Measurements from ENCODE around the gene EGLN1. TPM values are rescaled to one million over a fixed set of nuclear protein-coding genes. Genes with fewer than 3 reads are reported as not detected.

EGLN1 gene
- total and polyA plus RNA-seq, 2 experiments from 2014 or later: 1.9 to 6.0 TPM

DNA sequence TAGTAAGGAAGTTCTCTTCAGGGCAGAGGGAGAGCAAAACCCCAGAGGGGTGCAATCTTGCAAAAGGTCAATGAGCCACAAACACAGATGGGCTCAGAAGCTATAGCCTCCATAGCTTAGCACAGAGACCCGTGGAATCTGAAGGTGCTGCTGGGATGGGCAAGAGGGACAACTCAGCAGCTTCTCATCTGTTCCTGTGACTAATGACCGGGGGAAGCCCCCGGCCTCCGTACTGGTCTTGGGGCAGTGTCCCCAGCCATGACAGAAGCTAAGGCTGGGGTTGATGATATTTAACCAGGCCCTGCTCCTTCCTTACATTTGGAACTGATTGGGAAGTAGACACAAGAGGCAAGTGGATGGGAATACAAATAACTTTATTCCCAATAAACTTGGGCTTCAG lies 103.5 kb downstream of the EGLN1 start (continued):
- TF ChIP-seq NANOG (IDR thresholded peaks at IDR 0.05; ENCODE audit: borderline replicate concordance) (no peak), CREB1 (CRISPR knock-in tag; IDR thresholded peaks at IDR 0.05; ENCODE audit: low read depth) (no peak)

DNA sequence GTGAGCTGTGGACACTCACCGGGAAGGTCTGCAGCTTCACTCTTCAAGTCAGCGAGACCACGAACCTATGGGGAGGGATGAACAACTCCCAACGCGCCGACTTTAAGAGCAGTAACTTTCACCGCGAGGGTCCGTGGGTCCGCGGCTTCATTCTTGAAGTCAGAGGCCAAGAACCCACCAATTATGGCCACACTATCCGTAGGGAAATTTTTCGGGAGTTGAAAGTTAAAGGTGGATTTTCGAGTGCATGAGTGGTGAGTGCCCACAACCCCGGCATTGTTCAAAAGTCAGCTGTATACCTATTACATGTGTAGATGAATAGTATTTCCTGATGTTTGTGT lies 104.1 kb downstream of the EGLN1 start:
- Histone ChIP-seq H4K20me1 (replicated peaks; ENCODE audit: insufficient read depth) (no peaks in the 10 kb centered on the region), H3K4me3 (no peak overlapping the region), H3K27me3 (ENCODE audit: insufficient read depth) (no peaks in the 10 kb centered on the region), H3K4me1 (ENCODE audit: insufficient read depth) (no peaks in the 10 kb centered on the region), H3K36me3 (ENCODE audit: insufficient read depth) (no peaks in the 10 kb centered on the region), H3K4me2 (no peak overlapping the region), H2AFZ (no peak overlapping the region), H3K79me2 (replicated peaks; ENCODE audit: insufficient read depth) (no peaks in the 10 kb centered on the region), H3K9me2 (ENCODE audit: insufficient read depth) (no peaks in the 10 kb centered on the region), H3K27ac (ENCODE audit: low read depth) (no peak overlapping the region), H3F3A (replicated peaks; ENCODE audit: low read depth) (no peaks in the 10 kb centered on the region)
- no peaks in the 10 kb centered on the region for H3K4me1 Mint-ChIP-seq
- H3K27ac Mint-ChIP-seq: no peak overlapping the region
- DNase-seq (ENCODE audit: low spot score): no peak
- H3K4me3 Mint-ChIP-seq: no peak overlapping the region
- no peaks in the 10 kb centered on the region for H3K36me3 Mint-ChIP-seq (ENCODE audit: low read depth)
- H3K27me3 Mint-ChIP-seq (ENCODE audit: insufficient read depth, low read depth, poor library complexity): peaks cover 3% of the 10 kb centered on the region
- no peak for ATAC-seq
- no peaks in the 10 kb centered on the region for H3K9me3 Mint-ChIP-seq
- TF ChIP-seq, protein P1, sequence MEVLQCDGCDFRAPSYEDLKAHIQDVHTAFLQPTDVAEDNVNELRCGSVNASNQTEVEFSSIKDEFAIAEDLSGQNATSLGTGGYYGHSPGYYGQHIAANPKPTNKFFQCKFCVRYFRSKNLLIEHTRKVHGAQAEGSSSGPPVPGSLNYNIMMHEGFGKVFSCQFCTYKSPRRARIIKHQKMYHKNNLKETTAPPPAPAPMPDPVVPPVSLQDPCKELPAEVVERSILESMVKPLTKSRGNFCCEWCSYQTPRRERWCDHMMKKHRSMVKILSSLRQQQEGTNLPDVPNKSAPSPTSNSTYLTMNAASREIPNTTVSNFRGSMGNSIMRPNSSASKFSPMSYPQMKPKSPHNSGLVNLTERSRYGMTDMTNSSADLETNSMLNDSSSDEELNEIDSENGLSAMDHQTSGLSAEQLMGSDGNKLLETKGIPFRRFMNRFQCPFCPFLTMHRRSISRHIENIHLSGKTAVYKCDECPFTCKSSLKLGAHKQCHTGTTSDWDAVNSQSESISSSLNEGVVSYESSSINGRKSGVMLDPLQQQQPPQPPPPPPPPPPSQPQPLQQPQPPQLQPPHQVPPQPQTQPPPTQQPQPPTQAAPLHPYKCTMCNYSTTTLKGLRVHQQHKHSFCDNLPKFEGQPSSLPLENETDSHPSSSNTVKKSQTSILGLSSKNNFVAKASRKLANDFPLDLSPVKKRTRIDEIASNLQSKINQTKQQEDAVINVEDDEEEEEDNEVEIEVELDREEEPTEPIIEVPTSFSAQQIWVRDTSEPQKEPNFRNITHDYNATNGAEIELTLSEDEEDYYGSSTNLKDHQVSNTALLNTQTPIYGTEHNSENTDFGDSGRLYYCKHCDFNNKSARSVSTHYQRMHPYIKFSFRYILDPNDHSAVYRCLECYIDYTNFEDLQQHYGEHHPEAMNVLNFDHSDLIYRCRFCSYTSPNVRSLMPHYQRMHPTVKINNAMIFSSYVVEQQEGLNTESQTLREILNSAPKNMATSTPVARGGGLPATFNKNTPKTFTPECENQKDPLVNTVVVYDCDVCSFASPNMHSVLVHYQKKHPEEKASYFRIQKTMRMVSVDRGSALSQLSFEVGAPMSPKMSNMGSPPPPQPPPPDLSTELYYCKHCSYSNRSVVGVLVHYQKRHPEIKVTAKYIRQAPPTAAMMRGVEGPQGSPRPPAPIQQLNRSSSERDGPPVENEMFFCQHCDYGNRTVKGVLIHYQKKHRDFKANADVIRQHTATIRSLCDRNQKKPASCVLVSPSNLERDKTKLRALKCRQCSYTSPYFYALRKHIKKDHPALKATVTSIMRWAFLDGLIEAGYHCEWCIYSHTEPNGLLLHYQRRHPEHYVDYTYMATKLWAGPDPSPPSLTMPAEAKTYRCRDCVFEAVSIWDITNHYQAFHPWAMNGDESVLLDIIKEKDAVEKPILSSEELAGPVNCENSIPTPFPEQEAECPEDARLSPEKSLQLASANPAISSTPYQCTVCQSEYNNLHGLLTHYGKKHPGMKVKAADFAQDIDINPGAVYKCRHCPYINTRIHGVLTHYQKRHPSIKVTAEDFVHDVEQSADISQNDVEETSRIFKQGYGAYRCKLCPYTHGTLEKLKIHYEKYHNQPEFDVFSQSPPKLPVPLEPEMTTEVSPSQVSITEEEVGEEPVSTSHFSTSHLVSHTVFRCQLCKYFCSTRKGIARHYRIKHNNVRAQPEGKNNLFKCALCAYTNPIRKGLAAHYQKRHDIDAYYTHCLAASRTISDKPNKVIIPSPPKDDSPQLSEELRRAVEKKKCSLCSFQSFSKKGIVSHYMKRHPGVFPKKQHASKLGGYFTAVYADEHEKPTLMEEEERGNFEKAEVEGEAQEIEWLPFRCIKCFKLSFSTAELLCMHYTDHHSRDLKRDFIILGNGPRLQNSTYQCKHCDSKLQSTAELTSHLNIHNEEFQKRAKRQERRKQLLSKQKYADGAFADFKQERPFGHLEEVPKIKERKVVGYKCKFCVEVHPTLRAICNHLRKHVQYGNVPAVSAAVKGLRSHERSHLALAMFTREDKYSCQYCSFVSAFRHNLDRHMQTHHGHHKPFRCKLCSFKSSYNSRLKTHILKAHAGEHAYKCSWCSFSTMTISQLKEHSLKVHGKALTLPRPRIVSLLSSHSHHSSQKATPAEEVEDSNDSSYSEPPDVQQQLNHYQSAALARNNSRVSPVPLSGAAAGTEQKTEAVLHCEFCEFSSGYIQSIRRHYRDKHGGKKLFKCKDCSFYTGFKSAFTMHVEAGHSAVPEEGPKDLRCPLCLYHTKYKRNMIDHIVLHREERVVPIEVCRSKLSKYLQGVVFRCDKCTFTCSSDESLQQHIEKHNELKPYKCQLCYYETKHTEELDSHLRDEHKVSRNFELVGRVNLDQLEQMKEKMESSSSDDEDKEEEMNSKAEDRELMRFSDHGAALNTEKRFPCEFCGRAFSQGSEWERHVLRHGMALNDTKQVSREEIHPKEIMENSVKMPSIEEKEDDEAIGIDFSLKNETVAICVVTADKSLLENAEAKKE (CRISPR knock-in tag; IDR thresholded peaks at IDR 0.05): no peak

DNA sequence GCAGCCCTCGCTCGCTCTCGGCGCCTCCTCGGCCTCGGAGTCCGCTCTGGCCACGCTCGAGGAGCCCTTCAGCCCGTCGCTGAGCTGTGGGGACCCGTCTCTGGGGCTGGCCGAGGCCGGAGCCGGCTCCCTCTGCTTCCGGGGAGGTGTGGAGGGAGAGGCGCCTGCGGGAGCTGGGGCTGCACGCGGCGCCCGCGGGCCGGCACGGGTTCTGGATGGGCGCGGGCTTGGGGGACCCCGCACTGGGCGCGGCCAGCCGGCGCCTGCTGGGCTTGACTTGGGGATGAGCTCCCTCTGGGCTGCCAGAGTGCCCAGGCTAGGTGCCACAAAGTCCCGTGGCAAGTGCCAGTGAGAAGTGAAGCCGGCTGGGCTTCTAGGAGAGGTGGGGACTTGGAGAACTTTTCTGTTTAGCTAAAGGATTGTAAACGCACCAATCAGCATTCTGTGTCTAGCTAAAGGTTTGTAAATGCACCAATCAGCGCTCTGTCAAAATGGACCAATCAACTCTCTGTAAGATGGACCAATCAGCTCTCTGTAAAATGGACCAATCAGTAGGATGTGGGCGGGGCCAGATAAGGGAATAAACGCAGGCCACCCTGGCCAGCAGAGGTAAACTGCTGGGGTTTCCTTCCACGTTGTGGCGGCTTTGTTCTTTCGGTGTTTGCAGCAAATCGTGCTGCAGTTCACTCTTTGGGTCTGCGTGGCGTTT lies 104.6 kb downstream of the EGLN1 start:
- H3K27me3 Mint-ChIP-seq (ENCODE audit: insufficient read depth, low read depth, poor library complexity): peaks cover 3% of the 10 kb centered on the region
- TF ChIP-seq, protein P2, sequence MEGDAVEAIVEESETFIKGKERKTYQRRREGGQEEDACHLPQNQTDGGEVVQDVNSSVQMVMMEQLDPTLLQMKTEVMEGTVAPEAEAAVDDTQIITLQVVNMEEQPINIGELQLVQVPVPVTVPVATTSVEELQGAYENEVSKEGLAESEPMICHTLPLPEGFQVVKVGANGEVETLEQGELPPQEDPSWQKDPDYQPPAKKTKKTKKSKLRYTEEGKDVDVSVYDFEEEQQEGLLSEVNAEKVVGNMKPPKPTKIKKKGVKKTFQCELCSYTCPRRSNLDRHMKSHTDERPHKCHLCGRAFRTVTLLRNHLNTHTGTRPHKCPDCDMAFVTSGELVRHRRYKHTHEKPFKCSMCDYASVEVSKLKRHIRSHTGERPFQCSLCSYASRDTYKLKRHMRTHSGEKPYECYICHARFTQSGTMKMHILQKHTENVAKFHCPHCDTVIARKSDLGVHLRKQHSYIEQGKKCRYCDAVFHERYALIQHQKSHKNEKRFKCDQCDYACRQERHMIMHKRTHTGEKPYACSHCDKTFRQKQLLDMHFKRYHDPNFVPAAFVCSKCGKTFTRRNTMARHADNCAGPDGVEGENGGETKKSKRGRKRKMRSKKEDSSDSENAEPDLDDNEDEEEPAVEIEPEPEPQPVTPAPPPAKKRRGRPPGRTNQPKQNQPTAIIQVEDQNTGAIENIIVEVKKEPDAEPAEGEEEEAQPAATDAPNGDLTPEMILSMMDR (conservative IDR thresholded peaks at IDR 0.05; ENCODE audit: low read depth in 2 of 2): no peak

More for the DNA sequence above, 104.6 kb downstream of the EGLN1 start:
- H3K27ac Mint-ChIP-seq: no peak overlapping the region
- no peaks in the 10 kb centered on the region for H3K36me3 ChIP-seq (ENCODE audit: insufficient read depth)
- H3K27ac ChIP-seq (ENCODE audit: low read depth): no peak overlapping the region
- no peaks in the 10 kb centered on the region for H4K20me1 ChIP-seq (replicated peaks; ENCODE audit: insufficient read depth)
- H2AFZ ChIP-seq: no peak overlapping the region
- no peaks in the 10 kb centered on the region for H3K4me1 Mint-ChIP-seq
- H3K36me3 Mint-ChIP-seq (ENCODE audit: low read depth): no peaks in the 10 kb centered on the region
- no peak overlapping the region for H3K4me2 ChIP-seq
- no peaks in the 10 kb centered on the region for H3K4me1 ChIP-seq (ENCODE audit: insufficient read depth)
- ATAC-seq: no peak
- no peaks in the 10 kb centered on the region for H3K9me2 ChIP-seq (ENCODE audit: insufficient read depth)
- H3K4me3 ChIP-seq: no peak overlapping the region
- H3K4me3 Mint-ChIP-seq: no peak overlapping the region
- no peaks in the 10 kb centered on the region for H3K9me3 Mint-ChIP-seq
- H3K27me3 ChIP-seq (ENCODE audit: insufficient read depth): no peaks in the 10 kb centered on the region
- H3F3A ChIP-seq (replicated peaks; ENCODE audit: low read depth): no peaks in the 10 kb centered on the region
- DNase-seq (ENCODE audit: low spot score): peak; percentile 30
- H3K79me2 ChIP-seq (replicated peaks; ENCODE audit: insufficient read depth): no peaks in the 10 kb centered on the region
